GM19193 (cell line): ENCODE measurements around the gene CHDH.

ENCODE experiments used
- POLR2A ChIP-seq: IDR thresholded peaks from 4 replicates; pipeline ENCODE4 v1.6.1; 2011; ENCODE audit not compliant: insufficient read depth, insufficient read length; ENCODE audit errors: extremely low read depth

CHDH gene

GRCh38 chr3:53776494-53777101, 69.6 kb downstream of the CHDH start:
- TF ChIP-seq POLR2A = no peak

GRCh38 chr3:53775834-53776251, 70.4 kb downstream of the CHDH start:
- TF ChIP-seq POLR2A = no peak

GRCh38 chr3:53775018-53775417, 71.2 kb downstream of the CHDH start:
- TF ChIP-seq POLR2A = no peak

DNA sequence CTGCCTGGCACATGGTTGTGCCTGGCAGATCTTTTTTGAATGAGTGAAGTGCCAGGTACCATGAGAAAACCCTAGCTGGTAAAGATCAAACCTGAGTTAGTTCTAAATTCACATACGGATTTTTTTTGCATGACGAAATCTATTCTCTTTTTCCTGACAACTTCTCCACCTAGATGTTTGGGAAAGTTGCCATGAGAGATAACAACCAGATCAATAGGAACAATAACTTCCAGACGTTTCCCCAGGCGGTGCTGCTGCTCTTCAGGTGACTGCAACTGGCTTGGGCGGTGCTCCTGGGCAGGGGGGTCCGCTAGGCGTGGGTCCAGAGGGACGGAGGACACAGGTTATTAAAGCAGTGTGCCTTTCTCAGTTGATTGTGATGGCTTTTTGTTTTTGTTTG, 71.8 kb downstream of the CHDH start:
- TF ChIP-seq POLR2A = no peak

DNA sequence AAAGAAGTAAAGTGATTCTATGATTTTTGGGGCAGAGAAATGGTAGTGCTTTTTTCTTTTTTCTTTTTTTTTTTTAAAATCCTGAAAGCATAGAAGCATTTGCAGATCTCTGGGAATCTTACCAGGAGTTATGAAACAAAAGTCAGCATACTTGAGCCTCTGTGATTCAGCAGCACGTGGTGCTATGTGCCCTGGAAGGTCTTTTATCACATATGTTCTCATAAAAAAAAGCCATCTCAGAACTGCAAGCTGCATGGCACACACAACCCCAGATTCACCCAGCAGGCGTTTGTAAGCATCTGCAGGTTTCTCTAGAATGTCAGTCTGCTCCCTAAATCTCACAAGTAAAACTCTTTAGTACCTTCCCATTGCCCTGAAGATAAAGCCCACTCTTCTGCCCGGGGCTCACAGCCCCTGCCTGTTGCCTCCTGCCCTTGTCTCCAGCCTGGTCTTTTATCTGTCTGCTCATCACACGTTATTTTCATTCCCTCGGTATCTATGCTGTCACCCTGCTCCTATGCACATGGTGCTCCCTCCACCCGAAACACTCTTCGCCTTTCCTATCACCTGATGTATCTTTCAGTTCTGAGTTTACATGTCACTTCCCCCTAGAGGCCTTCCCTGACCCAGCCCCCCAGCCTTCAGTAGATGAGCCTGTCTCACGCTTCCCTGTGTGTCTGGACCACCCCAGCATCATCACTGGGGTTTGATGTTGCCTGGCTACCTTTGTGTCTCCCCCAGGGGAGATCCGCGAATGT, 72.4 kb downstream of the CHDH start:
- no peak for TF ChIP-seq POLR2A

DNA sequence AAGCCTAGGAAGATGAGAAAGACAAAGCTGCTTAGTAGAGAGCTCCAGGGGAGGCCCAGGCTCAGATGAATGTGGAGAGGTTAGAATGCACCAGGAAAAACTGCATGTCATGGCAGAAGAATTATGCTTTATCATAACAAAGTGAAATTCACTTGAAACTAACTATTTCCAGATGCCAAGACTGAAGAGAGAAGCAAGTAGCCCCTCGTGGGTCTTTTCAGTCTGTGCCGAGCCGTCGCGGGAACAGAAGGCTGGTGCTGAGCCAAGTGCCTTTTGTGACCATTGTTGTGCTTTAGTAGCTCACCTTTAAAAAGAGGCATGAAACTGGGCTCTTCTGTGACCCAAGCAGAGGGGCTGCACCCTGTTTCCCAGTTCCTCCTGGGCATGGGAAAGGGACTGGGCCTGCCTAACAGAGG, 73.2 kb downstream of the CHDH start:
- no peak for TF ChIP-seq POLR2A

- no peak for TF ChIP-seq POLR2A
Measured at GRCh38 chr3:53772562-53772961, 73.7 kb downstream of the CHDH start.

DNA sequence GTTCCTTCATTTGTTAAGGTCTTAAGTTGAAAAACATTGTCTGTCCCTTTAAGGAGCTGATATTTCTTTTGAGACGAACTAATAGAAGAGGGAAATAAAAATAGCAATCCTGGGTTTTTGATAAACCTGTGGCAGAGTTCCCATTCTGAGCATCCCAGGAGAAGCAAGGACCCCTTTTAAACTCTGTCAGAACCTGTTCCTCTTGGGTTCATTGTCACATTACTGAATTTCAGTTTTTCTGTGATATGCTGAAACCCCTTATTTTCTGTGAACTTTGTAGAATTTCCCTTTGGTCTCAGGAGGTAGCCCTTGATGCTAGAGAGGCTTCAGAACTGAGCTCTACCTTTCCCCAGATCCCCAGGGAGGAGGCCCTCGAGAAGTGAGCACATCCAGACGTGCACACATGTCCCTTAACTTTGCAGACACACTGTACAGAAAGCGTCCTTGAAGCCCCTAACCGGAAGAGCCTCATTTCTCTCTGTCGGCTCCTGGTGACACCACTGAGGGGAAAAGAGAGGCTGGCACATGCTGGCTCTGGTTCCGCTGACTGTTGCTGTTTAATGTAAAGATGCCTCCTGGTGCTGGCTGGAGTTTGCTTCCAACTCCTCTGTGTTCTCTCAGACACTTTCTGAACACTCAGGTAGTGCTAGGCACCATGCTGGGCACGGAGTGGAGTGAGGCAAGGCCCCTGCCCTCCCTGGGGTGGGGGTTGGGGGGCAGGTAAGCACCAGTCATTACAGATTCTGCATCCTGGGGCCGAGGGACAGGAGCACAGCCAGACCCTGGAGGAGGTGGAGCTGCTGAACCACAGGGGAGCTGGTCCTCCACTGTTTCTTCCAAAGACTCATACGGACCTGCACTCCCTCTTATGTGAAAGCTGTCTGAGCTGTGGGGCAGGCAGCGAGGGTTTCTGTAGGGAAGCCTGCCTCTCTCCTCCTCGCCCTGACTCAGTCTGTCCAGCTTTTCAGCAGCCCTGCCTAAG, 77.5 kb downstream of the CHDH start:
- TF ChIP-seq POLR2A = no peak

DNA sequence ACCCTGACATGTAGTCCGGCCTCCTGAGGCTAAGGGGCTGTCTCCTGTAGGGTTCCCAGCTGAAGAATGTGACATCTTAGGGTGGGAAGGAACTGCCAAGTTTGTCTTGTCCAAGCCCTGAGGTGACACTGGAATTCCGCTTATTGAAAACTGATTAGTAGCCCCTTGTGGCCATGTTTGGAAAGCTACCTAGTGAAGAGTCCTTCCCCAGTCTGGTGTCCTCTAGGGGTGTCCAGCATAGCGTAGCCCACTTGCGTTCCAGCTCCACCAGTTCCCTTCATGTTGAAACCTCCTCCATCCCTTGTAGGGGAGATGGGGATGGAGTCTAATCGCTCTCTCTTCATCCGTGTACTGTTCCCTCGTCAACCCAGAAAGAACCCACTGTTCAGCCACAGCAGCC, 79.5 kb downstream of the CHDH start:
- TF ChIP-seq POLR2A = no peak

GRCh38 chr3:53765753-53766152, 80.5 kb downstream of the CHDH start:
- TF ChIP-seq POLR2A = no peak

- TF ChIP-seq POLR2A = no peak
Measured at GRCh38 chr3:53764026-53764775, 82.0 kb downstream of the CHDH start.

DNA sequence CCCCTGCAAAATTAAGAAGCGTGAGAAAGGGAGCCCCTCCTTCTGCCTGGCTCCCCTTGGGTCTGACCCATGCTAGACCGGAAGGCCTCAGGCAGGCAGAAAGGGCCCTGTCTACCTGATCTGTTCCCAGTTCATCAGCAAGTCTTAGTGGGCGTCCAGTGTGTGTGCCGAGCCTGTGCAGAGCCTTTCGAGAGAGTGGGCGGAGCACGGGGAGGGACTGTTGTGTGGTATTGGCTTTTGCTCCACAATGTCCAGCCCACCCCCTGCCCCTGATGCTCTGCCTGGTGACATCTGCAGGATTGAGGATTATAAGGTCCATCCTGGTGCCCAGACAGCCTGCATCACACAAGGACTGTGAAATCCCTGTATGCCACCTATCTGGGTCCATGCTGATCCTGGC, 82.9 kb downstream of the CHDH start:
- no peak for TF ChIP-seq POLR2A
